HepG2 (cell line): ENCODE data around the gene AHSG. TPM values are rescaled to one million over a fixed set of nuclear protein-coding genes. Genes with fewer than 3 reads are reported as not detected.

ENCODE experiments used
- FOXA3 ChIP-seq: IDR thresholded peaks from 2 replicates; pipeline ENCODE4 v1.6.1; 2016; ENCODE audit warnings: missing genetic modification reagents, missing compliant biosample characterization
- IRF2 ChIP-seq: IDR thresholded peaks from 2 replicates; pipeline ENCODE4 v1.6.1; 2018; ENCODE audit warnings: missing genetic modification reagents, missing compliant biosample characterization
- MED1 ChIP-seq: sonication (generic); formaldehyde crosslinking; IDR thresholded peaks from 2 replicates; pipeline ENCODE4 v1.4.0; 2020; ENCODE audit warnings: missing genetic modification reagents
- NCOA2 ChIP-seq: sonication (generic); formaldehyde crosslinking; IDR thresholded peaks from 2 replicates; pipeline ENCODE4 v1.8.0; 2022; ENCODE audit warnings: inconsistent platforms
- POGZ ChIP-seq: sonication (generic); formaldehyde crosslinking; IDR thresholded peaks from 2 replicates; pipeline ENCODE4 v1.4.0; 2020; ENCODE audit warnings: mild to moderate bottlenecking, missing genetic modification reagents
- RARA ChIP-seq: IDR thresholded peaks from 2 replicates; pipeline ENCODE4 v1.6.1; 2016; ENCODE audit warnings: missing genetic modification reagents, missing compliant biosample characterization
- SOX13 ChIP-seq, 3 experiments: fragments of 450-650 bp in 1 of 3; sonication (generic) in 1 of 3; formaldehyde crosslinking in 1 of 3; IDR thresholded peaks in 2 of 3; conservative IDR thresholded peaks in 1 of 3; 2 replicates each; pipeline versions ENCODE4 v1.5.0 to v1.6.1; 2016 to 2020; ENCODE audit warnings: antibody characterized with exemption in 1 of 3, mild to moderate bottlenecking in 1 of 3, missing compliant biosample characterization in 1 of 3, missing genetic modification reagents in 1 of 3, moderate library complexity in 1 of 3
- THAP11 ChIP-seq: IDR thresholded peaks from 2 replicates; pipeline ENCODE4 v1.6.1; 2016; ENCODE audit warnings: missing biosample characterization, missing genetic modification reagents
- ZFX ChIP-seq: sonication (generic); formaldehyde crosslinking; IDR thresholded peaks from 2 replicates; pipeline ENCODE4 v1.4.0; 2020; ENCODE audit warnings: mild to moderate bottlenecking, low read depth, missing genetic modification reagents, moderate library complexity
- ZNF124 ChIP-seq: sonication (generic); formaldehyde crosslinking; IDR thresholded peaks from 2 replicates; pipeline ENCODE4 v1.4.0; 2020; ENCODE audit warnings: missing genetic modification reagents
- ZNF775 ChIP-seq: sonication (generic); formaldehyde crosslinking; IDR thresholded peaks from 2 replicates; pipeline ENCODE4 v1.4.0; 2020; ENCODE audit warnings: missing genetic modification reagents, mild to moderate bottlenecking, moderate library complexity, borderline replicate concordance
- polyA plus RNA-seq, 8 experiments: library from polyadenylated mRNA; depleted of rRNA in 3 of 8; stranded (reverse) in 7 of 8; unstranded in 1 of 8; fragments of >200 nt; fragmentation: Illumina TruSeq in 4 of 8; extraction: Trizol in 4 of 8; gene quantifications; 2 replicates each; pipeline versions ENCODE4 v1.2.1 to v1.2.3, GENCODE V29; 2011 to 2016; ENCODE audit warnings: low read depth in 4 of 8, missing spikeins in 1 of 8, mixed read lengths in 1 of 8; ENCODE audit not compliant: insufficient read depth in 1 of 8
- total RNA-seq, 5 experiments: library from RNA; depleted of rRNA; stranded (reverse); fragments of >200 nt; fragmentation: Illumina TruSeq; extraction: Trizol; gene quantifications; 2 replicates each; pipeline ENCODE4 v1.2.3, GENCODE V29; 2016; ENCODE audit warnings: low read depth in 1 of 5
- TF ChIP-seq, protein P1 (sequence below): sonication (generic); formaldehyde crosslinking; IDR thresholded peaks from 2 replicates; pipeline ENCODE4 v1.8.1; 2022; ENCODE audit warnings: low read depth, mild to moderate bottlenecking, missing genetic modification reagents

AHSG gene
- total and polyA plus RNA-seq, 2 of the 13 experiments (the other 11 are each of a cell fraction or from before 2014, with no cell fraction given): 2,043 to 19,152 TPM

DNA sequence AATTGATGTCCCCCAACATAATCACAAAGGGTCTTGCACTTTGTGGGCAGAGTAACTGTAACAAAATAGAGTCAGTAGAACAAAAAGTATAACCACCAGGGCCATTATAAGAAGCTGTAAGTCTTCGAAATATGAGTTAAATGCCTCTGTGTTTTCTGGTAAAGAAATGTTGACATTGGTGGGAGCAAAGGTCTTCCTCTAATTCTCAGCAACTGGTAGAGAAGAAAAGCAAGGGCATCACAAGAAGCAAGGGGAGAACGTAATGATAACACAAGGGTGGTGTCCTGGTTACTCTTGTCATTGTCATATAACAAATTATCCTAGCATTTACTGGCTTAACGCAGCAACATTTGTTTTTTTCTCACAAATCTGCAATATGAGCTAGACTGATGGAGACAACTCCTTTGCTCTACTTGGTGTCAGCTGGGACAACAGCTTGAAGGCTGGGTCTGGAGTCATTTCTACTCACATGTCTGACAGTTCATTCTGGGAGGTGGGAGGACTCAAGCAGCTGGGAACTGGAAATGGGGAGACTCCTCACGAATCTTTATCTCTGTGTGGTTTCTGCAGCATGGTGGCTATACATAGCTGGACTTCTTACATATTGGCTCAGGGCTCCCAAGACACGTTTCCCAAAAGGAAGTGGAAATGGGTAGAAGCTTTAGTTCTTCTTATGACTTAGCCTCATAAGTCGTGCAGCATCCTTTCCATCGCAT lies 22.1 kb upstream of the AHSG start (continued):
- peak; percentile 51; the same call in 1 of the 2 replicates for TF ChIP-seq FOXA3 (CRISPR knock-in tag)
- TF ChIP-seq MED1 (CRISPR knock-in tag): 0 out of 2 replicates have a peak, but pooled peaks have one; percentile 22
- 0 out of 2 replicates have a peak, but pooled peaks have one; percentile 16 for TF ChIP-seq IRF2 (CRISPR knock-in tag)
- peak; percentile 94 for TF ChIP-seq ZNF775 (CRISPR knock-in tag)
- 0 out of 2 replicates have a peak, but pooled peaks have one; percentile 1 for TF ChIP-seq THAP11 (CRISPR knock-in tag)
- no peak for TF ChIP-seq NCOA2
- no peak for TF ChIP-seq ZFX (CRISPR knock-in tag)
- TF ChIP-seq, protein P1, sequence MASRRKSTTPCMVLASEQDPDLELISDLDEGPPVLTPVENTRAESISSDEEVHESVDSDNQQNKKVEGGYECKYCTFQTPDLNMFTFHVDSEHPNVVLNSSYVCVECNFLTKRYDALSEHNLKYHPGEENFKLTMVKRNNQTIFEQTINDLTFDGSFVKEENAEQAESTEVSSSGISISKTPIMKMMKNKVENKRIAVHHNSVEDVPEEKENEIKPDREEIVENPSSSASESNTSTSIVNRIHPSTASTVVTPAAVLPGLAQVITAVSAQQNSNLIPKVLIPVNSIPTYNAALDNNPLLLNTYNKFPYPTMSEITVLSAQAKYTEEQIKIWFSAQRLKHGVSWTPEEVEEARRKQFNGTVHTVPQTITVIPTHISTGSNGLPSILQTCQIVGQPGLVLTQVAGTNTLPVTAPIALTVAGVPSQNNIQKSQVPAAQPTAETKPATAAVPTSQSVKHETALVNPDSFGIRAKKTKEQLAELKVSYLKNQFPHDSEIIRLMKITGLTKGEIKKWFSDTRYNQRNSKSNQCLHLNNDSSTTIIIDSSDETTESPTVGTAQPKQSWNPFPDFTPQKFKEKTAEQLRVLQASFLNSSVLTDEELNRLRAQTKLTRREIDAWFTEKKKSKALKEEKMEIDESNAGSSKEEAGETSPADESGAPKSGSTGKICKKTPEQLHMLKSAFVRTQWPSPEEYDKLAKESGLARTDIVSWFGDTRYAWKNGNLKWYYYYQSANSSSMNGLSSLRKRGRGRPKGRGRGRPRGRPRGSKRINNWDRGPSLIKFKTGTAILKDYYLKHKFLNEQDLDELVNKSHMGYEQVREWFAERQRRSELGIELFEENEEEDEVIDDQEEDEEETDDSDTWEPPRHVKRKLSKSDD (CRISPR knock-in tag): no peak
- no peak for TF ChIP-seq SOX13 (IDR thresholded peaks at IDR 0.05)
- TF ChIP-seq SOX13 (CRISPR knock-in tag; conservative IDR thresholded peaks at IDR 0.05 in 1 of 2, IDR thresholded peaks at IDR 0.05 in 1 of 2): peak in 1 of 2 experiments; percentile 28; a peak in 1 of 4 replicates
- TF ChIP-seq ZNF124 (CRISPR knock-in tag): no peak
- TF ChIP-seq POGZ (CRISPR knock-in tag): no peak
- TF ChIP-seq RARA (CRISPR knock-in tag): no peak
- TF ChIP-seq, all 625 proteins: peak for 13
